Suprapubic skin (tissue), 4 donors: ENCODE measurements around the gene CRCP.
"Not testable (repeated sequence)": the region's sequence is repeated elsewhere in the genome, so short reads cannot be mapped to it uniquely, and the experiment has no call there.

Experiments
- CTCF ChIP-seq, 2 donors: fragments of 200-600 bp in 1 of 2; fragments of 450-650 bp in 1 of 2; sonication (generic) in 1 of 2; IDR thresholded peaks; one replicate each; pipeline ENCODE4 v1.5.1; 2016 to 2019; ENCODE audit warnings: antibody characterized with exemption in 2 of 2, mild to moderate bottlenecking in 1 of 2, moderate library complexity in 1 of 2
- EP300 ChIP-seq: sonication (generic); formaldehyde crosslinking; IDR thresholded peaks from one replicate; pipeline ENCODE4 v1.6.1; 2017; ENCODE audit warnings: antibody characterized with exemption
- POLR2A ChIP-seq, 2 donors: fragments of 450-650 bp; IDR thresholded peaks; one replicate each; pipeline ENCODE4 v1.6.1; 2017; ENCODE audit warnings: antibody characterized with exemption in 2 of 2, mild to moderate bottlenecking in 2 of 2, moderate library complexity in 2 of 2
- POLR2AphosphoS5 ChIP-seq, 3 donors: sonication (generic); formaldehyde crosslinking; IDR thresholded peaks; one replicate each; pipeline ENCODE4 v1.6.1; 2017; ENCODE audit warnings: antibody characterized with exemption in 3 of 3

GRCh38 chr7:66175006-66175405, 60.4 kb downstream of the CRCP start:
- TF ChIP-seq CTCF (IDR thresholded peaks at IDR 0.05); POLR2AphosphoS5 (IDR thresholded peaks at IDR 0.05); POLR2A (IDR thresholded peaks at IDR 0.05); EP300: not testable (repeated sequence)
